GM21723 (cell line): ENCODE results near the gene TSTD1.
"Not testable (repeated sequence)": the region's sequence is repeated elsewhere in the genome, so short reads cannot be mapped to it uniquely, and the experiment has no call there.

ENCODE experiments used
- ATAC-seq: cut with Tn5 transposase; IDR thresholded peaks from one replicate; pipeline ENCODE4 v1.9.1; 2021; ENCODE audit warnings: mild to moderate bottlenecking, moderate library complexity; ENCODE audit not compliant: unreplicated experiment

The TSTD1 gene

DNA sequence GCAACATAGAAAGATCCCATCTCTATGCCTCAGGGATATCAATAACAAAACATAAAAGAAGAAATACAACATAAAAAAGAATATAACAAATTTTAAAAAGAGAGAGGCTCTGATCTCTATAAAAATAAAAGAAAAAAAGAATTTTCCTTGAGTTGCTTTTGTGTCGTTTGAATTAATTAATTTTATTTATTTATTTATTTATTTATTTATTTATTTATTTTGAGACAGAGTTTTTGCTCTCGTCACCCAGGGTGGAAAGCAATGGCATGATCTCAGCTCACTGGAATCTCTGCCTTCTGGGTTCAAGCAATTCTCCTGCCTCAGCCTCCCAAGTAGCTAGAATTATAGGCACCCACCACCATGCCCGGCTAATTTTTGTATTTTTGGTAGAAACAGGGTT is 26.3 kb downstream of the TSTD1 start:
- ATAC-seq, result no peak

DNA sequence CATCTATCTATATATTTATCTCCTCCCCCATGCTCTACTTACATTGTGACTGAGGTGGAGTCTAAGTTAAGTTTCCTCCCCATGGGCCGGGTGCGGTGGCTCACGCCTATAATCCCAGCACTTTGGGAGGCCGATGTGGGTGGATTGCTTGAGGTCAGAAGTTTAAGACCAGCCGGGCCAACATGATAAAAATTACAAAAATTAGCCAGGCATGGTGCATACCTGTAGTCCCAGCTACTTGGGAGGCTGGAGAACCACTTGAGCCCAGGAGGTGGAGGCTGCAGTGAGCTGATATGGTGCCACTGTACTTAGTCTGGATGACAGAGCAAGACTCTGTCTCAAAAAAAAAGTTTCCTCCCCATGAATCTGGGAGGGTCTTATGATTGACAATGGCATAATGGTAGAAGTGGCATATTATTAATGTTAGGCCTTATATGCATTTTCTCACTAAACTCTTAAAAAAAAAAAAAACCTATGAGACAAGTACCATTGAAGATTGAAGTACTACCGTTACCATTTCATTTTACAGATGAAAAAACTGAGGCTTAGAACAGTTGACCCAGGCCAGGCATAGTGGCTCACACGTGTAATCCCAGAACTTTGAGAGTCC is 29.1 kb downstream of the TSTD1 start:
- no peak for ATAC-seq

DNA sequence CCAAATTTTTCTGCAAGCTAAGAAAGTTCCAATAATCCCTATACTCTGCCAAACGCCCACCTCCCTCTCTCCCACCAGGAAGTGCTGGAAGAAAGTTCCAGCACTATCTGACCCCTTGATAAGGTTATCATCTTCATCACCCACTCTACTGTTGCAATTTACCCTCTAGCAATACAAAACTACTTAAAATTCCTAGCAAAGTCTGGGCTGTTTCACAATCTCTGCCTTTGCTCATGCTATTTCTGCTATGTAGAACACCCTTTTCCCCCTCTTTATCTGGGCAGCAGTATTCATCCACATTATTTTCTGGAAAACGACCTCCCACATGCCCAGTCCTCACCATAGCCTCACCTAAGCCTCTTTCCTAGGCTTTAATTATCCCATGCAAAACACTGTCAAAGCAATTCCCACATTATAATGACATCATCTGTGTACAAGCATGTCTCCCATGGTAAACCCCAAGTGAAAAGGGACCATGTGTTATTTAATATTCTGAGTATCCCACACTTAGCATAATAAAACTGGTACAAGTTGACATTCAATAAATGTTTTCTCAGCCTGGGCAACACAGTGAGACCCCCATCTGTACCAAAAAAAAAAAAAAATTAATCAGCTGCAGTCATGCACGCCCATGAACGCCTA is 29.8 kb downstream of the TSTD1 start:
- no peak for ATAC-seq

DNA sequence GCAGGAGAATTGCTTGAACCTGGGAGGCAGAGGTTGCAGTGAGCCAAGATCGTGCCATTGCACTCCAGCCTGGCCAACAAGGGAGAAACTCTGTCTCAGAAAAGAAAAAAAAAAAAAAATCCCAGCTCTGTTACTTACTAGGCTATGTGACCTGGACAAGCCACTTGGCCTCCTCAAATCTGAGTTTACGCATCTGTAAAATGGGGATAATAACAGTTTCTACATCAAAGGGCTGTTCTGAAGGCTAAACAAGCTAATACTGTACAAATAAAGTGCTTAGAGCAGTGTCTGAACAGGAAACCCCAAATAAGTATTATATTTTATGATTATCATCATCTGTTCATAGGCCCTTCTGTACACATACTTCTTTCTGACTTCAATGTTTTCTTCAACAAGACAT is 31.4 kb downstream of the TSTD1 start:
- no peak for ATAC-seq

DNA sequence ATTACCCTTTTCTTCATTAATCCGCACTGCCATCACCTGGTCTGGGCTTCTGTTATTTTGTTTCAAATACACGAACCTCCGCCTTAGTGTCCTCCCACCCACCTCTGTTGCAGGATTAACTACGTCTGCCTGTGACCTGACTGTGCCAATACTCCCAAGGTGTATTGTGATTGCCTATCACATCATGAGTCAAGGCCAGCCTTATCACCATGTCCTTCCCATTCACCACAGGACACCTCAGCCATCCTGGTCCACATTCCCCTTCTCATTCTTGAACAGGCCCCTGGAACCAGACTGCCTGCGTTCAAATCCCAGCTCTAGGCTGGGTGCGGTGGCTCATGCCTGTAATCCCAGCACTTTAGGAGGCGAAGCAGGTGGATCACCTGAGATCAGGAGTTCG is 32.2 kb downstream of the TSTD1 start:
- ATAC-seq, result no peak

DNA sequence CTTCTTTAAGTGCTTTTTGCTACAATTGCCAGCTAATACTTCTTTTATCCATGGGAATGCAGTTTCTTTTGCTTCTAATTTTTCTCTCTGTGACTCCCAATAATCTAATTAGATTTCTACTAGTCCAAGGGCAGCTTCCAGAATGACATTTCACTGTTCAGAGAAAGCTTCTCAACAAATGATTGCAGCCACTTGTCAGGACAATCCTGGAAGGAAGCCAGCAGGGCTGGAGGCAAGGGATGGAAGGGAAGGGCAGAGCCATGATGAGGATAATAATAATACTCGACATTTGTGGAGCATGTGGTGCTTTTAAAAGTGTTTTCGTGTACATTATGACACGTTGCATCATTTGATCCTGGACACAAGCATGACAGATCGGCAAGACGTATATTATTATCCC is 37.2 kb downstream of the TSTD1 start:
- no peak for ATAC-seq

DNA sequence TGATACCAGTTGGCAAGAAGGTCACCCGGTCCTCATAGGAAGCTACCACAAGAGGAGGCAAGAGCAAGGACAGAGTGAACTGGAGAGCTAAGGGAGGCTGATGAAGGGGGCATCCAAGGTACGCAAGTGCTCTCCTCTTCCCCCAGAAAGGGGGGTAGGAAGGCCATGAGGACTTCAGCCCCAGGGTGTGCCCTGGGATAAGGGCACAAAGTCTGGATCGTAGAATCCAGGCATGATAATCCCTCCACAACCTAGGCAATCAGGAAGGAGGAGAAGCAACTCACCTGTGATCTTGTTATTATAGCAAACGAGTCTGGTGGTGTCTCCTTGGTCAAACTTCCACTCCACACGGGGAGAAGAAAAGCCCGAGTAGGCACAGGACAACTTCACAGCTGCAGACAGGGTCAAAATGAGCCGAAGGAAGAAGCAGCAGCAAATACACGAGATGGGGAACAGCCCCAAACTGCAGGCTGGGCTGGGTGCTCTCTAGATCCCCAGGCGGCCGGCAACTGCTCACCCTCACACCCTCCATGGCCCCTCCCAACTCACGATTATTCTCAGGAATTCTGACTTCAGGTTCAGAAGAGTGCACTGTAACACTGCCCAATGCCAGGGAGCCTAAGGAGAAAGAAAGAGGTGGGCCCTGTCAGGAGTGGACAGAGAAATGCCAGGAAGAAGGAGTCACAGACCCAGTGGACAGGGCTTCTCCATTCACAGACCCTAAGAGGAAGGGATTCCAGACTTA is 37.9 kb downstream of the TSTD1 start:
- ATAC-seq, result no peak

DNA sequence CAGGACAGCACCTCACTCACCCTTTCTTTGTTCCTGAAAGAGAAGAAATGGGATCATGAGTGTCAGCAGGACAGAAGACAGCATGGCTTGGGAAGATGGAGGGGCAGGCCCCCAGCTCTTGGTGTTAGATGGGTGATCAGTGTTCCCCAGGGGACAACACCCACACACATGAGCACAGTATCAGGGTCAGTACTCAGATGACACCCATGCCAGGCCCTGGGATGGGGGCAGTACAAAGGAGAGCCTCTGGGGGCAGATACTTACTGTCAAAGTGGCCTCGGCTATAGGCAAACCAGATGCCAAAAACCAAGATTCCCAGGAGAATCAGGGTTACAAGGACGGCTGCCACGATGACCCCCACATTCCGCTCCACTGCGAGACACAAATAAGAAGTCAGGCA is 39.4 kb downstream of the TSTD1 start:
- ATAC-seq, result no peak

DNA sequence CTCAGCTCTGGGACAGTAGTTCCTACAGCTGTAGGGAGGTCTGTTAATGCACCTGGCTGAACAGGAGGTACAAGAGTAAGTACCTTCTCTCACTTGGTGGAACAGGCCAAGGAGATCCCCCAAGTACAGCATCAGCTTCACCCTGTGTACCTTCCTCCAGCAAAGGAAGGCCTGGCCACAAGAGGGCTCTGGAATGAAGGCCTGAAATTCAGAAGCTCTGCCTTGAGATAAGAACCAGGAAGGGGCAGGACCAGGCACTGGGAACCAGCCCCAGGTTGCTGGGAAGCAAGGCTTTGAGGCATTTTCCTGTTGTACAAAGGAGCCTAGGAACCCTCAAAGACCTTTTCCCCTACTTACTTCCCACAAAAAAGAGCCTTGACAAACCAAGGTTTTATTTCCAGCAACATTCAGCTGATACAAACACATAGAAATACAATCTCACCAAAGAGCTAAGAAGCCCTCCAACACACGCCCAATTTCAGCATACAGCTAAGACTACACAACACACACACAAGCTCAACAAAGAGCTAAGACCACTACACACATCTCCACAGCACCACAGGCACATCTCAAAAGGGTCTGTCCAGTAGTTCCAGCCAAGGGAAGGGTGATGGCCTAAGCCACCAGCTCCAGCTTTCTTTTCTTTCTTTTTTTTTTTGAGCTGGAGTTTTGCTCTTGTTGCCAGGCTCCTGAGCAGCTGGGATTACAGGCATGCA is 41.3 kb downstream of the TSTD1 start:
- ATAC-seq, result peak; percentile 49

DNA sequence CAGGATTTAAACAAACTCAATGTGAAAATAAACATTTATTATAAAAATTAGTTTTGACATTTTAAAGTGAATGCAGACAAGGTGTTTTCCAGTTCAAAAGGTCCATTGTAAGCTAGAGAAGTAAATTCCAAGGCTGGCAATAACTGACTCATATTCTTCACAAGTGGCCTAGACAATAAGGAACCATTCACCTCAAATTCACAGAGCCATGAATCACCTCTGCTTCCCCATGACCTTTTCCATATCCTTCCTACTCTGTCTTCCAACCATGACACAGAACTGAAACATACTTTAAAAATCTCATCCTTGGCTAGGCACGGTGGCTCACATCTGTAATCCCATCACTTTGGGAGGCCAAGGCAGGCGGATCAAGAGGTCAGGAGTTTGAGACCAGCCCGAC is 42.6 kb downstream of the TSTD1 start:
- no peak for ATAC-seq

DNA sequence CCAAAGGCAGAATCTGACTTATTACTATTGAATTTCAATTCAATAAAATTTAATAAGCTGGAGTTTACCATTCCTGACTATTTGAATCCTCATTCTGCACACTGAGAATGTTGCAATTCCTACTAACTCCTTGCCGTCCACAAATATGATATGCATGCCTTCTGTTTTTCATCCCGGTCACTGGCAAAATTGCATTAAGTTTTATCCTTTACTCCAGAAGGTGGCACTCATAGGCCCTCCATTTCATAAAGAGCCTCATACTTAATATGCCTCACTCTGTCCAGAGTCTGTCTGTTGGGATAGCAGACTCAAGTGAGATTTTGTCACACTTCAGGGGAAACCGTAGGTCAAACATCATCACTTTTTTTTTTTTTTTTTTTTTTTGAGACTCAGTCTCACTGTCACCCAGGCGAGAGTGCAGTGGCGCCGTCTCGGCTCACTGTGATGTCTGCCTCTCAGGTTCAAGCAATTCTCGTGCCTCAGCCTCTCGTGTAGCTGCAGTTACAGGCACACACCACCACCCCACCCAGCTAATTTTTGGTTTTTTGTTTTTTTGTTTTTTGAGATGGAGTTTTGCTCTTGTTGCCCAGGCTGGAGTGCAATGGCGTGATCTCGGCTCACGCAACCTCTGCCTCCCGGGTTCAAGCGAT is 45.1 kb downstream of the TSTD1 start:
- no peak for ATAC-seq

DNA sequence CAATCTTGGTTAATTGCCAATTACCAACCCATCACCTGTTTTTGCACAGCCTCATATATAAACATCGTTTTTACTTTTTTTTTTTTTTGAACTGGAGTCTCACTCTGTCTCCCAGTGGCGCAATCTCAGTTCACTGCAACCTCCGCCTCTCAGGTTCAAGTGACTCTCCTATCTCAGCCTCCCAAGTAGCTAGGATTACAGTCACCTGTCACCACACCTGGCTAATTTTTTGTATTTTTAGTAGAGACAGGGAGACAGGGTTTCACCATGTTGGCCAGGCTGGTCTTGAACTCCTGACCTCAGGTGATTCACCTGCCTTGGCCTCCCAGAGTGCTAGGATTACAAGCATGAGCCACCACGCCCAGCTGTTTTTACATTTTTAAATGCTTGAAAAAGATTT is 46.7 kb downstream of the TSTD1 start:
- ATAC-seq, result not testable (repeated sequence)
